OCI-LY3 (cell line): ENCODE results near the gene ZNF354B.

Experiments used
- CTCF ChIP-seq: fragments of 200-600, 300-600 bp; sonication (generic); IDR thresholded peaks from 2 replicates; pipeline ENCODE4 v1.5.1; 2014; ENCODE audit warnings: antibody characterized with exemption, low read length, low read depth
- EZH2phosphoT487 ChIP-seq: fragments of 200-600 bp; shearing (Covaris generic); IDR thresholded peaks from 2 replicates; pipeline ENCODE4 v1.6.1; 2018; ENCODE audit warnings: antibody characterized with exemption, mixed run types, low read depth

- TF ChIP-seq CTCF (no peak), EZH2phosphoT487 (no peak)
Observed at GRCh38 chr5:178836628-178837027, 23.1 kb upstream of the ZNF354B start.
